Activated naive CD4-positive, alpha-beta T cell treated with anti-CD3 and anti-CD28 coated beads, Interleukin-2, amount 50 U/mL, for 72 hours (primary cell): ENCODE measurements around the gene SLCO3A1. TPM values are rescaled to one million over a fixed set of nuclear protein-coding genes. Genes with fewer than 3 reads are reported as not detected.

Experiments
- ATAC-seq, 2 donors: fragments of 150-1000 bp; cut with Tn5 transposase; 2 replicates each; pipeline ENCODE4 v1.10.0; 2021; ENCODE audit warnings: mild to moderate bottlenecking in 2 of 2, moderate library complexity in 2 of 2
- DNase-seq, 2 donors: peaks; one replicate each; pipeline ENCODE4 v3.0.0; 2021 to 2022; ENCODE audit warnings: low spot score in 2 of 2
- H3K27ac Mint-ChIP-seq, 2 donors: one replicate each; pipeline ENCODE4 v1.8.0; 2022; ENCODE audit warnings: mild to moderate bottlenecking in 2 of 2, mixed read lengths in 2 of 2
- H3K36me3 Mint-ChIP-seq, 2 donors: one replicate each; pipeline ENCODE4 v1.8.0; 2022; ENCODE audit warnings: mixed read lengths in 2 of 2
- H3K9me3 Mint-ChIP-seq, 2 donors: one replicate each; pipeline ENCODE4 v1.8.0; 2022; ENCODE audit warnings: mixed read lengths in 2 of 2
- total RNA-seq, 2 donors: library from RNA; stranded (reverse); gene quantifications; one replicate each; pipeline ENCODE4 v1.2.3, GENCODE V29; 2022

SLCO3A1 gene
- total RNA-seq, 2 donors from 2014 or later, result 3.2 to 3.9 TPM

DNA sequence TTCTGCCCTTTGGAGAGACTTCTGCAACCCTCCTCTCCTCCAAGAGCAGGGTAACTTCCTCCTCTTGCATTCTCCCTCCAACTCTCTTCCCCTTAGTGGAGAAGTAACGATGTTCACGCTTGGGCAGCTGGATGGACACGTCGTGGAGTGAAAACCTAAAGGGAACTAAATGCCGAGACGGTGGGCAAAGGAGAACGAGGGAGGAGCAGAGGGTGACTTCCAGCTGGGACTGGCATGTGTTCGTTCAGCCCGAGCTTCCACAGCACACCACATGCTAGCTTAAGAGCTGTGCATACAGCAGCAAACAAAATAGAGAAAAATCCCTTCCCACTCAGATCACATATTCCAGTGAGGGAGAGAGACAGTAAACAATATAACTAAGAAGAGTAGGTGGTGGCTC, 179.8 kb downstream of the SLCO3A1 start:
- no peak for DNase-seq
- Mint-ChIP-seq H3K36me3 (peaks cover 0 to 4% of the 10 kb centered on the region in 2 donors), H3K27ac (peak overlapping the region in 1 of 2 donors; percentile 34), H3K9me3 (peaks cover 0 to 1% of the 10 kb centered on the region in 2 donors)
- ATAC-seq, result no peak

DNA sequence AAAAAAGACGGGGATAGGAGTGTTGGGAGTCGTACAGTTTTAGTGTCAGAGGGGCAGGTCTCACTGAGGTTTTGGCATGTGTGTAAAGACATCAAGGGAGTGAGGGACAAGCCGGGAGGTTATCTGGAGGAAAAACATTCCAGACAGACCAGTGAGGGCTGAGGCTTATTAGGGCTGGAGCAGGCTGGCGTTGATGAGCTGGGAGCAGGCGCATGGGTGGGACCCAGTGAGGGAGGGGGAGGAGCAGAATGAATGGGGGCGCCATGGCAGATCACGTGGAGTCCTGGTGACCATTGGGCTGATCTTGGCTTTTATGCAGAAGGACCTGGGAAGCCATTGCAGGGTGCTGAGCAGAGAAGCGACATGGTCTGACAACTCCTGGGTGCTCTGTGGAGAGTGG, 180.2 kb downstream of the SLCO3A1 start:
- ATAC-seq (no peak), DNase-seq (no peak)
- Mint-ChIP-seq H3K27ac (peak overlapping the region in 1 of 2 donors; percentile 34), H3K9me3 (peaks cover 0 to 5% of the 10 kb centered on the region in 2 donors), H3K36me3 (peaks cover 0 to 4% of the 10 kb centered on the region in 2 donors)

DNA sequence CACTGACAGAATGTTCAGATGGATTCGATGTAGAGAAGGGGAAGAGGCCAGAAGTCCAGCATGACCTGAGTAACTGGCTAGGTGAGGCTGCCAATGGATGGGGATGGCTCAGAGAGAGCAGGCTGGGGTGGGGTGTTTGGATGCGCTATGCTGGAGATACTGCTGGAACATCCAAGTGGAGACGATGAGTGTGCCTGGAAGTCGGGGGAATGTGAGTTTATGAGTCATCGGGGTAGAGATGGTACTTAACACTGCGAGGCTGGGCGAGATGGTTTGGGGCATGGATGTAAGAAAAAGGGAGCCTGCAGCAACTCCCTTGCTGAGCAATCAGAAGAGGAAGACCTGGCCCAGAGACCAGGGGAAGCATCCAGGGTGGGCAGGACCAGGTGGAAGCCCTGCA, 180.7 kb downstream of the SLCO3A1 start:
- Mint-ChIP-seq H3K9me3 (peaks cover 3 to 10% of the 10 kb centered on the region in 2 donors), H3K36me3 (peaks cover 0 to 4% of the 10 kb centered on the region in 2 donors), H3K27ac (no peak overlapping the region)
- no peak for DNase-seq
- ATAC-seq, result no peak

GRCh38 chr15:92035551-92035950, 182.0 kb downstream of the SLCO3A1 start:
- DNase-seq, result no peak
- Mint-ChIP-seq H3K9me3 (peaks cover 3 to 14% of the 10 kb centered on the region in 2 donors), H3K36me3 (peaks cover 0 to 4% of the 10 kb centered on the region in 2 donors), H3K27ac (no peak overlapping the region)
- ATAC-seq, result no peak

- H3K9me3 Mint-ChIP-seq, result peaks cover 3 to 14% of the 10 kb centered on the region in 2 donors
- no peak for ATAC-seq
- H3K27ac Mint-ChIP-seq, result no peak overlapping the region
- H3K36me3 Mint-ChIP-seq, result peaks cover 0 to 4% of the 10 kb centered on the region in 2 donors
- no peak for DNase-seq
Observed at GRCh38 chr15:92035961-92036360, 182.5 kb downstream of the SLCO3A1 start.

GRCh38 chr15:92037491-92037890, 184.0 kb downstream of the SLCO3A1 start:
- peaks cover 3 to 14% of the 10 kb centered on the region in 2 donors for H3K9me3 Mint-ChIP-seq
- H3K36me3 Mint-ChIP-seq, result peaks cover 0 to 4% of the 10 kb centered on the region in 2 donors
- H3K27ac Mint-ChIP-seq, result no peak overlapping the region
- DNase-seq (no peak), ATAC-seq (no peak)

GRCh38 chr15:92040350-92040749, 186.8 kb downstream of the SLCO3A1 start:
- ATAC-seq, result no peak
- Mint-ChIP-seq H3K27ac (no peak overlapping the region), H3K36me3 (peaks cover 0 to 4% of the 10 kb centered on the region in 2 donors), H3K9me3 (peaks cover 3 to 19% of the 10 kb centered on the region in 2 donors)
- DNase-seq, result no peak

GRCh38 chr15:92041371-92041770, 187.9 kb downstream of the SLCO3A1 start:
- ATAC-seq (no peak), DNase-seq (no peak)
- Mint-ChIP-seq H3K27ac (no peak overlapping the region), H3K36me3 (peaks cover 0 to 4% of the 10 kb centered on the region in 2 donors), H3K9me3 (peaks cover 3 to 19% of the 10 kb centered on the region in 2 donors)

DNA sequence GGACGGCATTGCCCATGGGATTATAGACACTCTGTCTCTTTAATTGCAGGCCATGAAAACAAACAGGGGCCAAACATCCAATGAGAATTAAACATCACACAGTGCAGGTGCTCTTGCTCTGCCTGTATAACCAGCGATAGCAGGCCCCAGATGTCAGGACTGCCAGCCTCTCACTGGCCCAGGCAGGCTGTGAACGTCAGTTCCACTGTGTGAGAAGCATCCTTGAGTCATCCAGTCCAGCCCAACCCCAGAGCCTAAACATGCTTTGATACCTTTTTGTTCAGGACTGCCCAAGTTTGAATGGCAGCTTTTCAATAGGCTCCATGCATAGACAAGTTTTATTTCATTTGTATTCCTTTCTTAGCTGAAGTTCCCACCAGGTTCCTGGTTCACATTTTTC, 189.8 kb downstream of the SLCO3A1 start:
- ATAC-seq, result no peak
- H3K9me3 Mint-ChIP-seq, result peaks cover 3 to 18% of the 10 kb centered on the region in 2 donors
- H3K27ac Mint-ChIP-seq, result no peak overlapping the region

GRCh38 chr15:92044203-92044909, 190.8 kb downstream of the SLCO3A1 start:
- H3K36me3 Mint-ChIP-seq, result no peaks in the 10 kb centered on the region
- ATAC-seq (no peak), DNase-seq (no peak)
- peaks cover 0 to 9% of the 10 kb centered on the region in 2 donors for H3K9me3 Mint-ChIP-seq
- peak overlapping the region in 1 of 2 donors; percentile 26 for H3K27ac Mint-ChIP-seq

More for the DNA sequence above, 189.8 kb downstream of the SLCO3A1 start:
- DNase-seq, result no peak
- peaks cover 0 to under 1% of the 10 kb centered on the region in 2 donors for H3K36me3 Mint-ChIP-seq

DNA sequence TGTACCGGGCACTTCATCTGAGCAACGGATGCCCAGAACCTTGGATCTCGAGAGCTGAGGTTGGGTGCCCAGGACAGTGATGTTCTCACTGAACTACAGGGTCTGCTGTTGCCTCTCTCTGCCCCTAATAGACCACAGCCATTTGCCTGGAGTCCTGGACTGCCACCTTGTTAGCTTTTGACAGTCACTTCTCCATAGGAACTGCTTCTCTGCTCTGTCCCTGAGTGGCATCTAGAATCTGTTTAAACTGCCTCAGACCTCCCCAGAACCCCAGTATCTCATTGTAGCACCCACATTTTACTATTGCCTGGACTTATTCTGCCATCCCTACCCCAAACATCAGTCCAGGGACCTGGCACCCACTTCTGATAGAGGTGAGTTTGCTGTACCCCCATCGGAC, 194.4 kb downstream of the SLCO3A1 start:
- no peaks in the 10 kb centered on the region for H3K36me3 Mint-ChIP-seq
- H3K27ac Mint-ChIP-seq, result no peak overlapping the region
- ATAC-seq (peak; percentile 43 to 52), DNase-seq (no peak)
- H3K9me3 Mint-ChIP-seq, result peaks cover 0 to 4% of the 10 kb centered on the region in 2 donors

GRCh38 chr15:92048739-92049138, 195.2 kb downstream of the SLCO3A1 start:
- Mint-ChIP-seq H3K9me3 (peaks cover 0 to 4% of the 10 kb centered on the region in 2 donors), H3K36me3 (no peaks in the 10 kb centered on the region), H3K27ac (no peak overlapping the region)
- DNase-seq, result no peak
- ATAC-seq, result peak in 1 of 2 donors; percentile 21

DNA sequence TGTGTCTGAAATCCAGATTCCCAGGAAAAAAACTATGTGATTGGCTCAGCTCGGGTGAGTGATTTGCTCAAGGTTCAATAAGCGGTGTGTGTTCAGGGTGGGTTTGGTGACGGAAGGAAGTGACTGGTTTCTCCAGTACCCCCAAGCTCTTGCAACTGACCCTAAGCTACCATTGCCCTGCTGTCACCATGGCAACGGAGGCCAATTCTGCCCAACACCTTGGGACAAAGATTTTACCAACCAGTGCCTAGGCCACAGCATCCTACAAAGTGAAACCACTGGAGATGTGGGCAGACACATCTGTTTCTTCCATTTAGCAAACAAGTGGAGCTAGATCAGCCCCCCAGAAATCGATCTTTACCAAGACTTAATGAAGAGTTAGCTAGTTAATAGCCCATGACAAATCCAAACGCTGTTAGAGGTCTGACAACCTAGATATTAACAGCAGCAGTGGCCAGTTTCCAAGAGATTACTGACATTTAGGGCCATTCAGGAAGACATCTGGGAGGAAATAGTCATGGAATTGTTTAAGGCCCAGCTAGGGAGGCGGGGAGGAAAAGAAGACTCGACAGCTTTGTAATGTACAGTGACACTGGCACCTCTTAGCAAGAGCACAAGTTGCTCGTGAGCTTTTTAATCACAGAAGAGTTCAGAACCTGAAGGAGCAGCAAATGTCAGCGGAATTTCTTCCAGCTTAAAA, 195.9 kb downstream of the SLCO3A1 start:
- Mint-ChIP-seq H3K36me3 (no peaks in the 10 kb centered on the region), H3K27ac (no peak overlapping the region), H3K9me3 (no peaks in the 10 kb centered on the region)
- DNase-seq (no peak), ATAC-seq (no peak)

- ATAC-seq (no peak), DNase-seq (no peak)
- Mint-ChIP-seq H3K9me3 (no peaks in the 10 kb centered on the region), H3K36me3 (no peaks in the 10 kb centered on the region), H3K27ac (no peak overlapping the region)
Observed at GRCh38 chr15:92050220-92050898, 196.9 kb downstream of the SLCO3A1 start.

DNA sequence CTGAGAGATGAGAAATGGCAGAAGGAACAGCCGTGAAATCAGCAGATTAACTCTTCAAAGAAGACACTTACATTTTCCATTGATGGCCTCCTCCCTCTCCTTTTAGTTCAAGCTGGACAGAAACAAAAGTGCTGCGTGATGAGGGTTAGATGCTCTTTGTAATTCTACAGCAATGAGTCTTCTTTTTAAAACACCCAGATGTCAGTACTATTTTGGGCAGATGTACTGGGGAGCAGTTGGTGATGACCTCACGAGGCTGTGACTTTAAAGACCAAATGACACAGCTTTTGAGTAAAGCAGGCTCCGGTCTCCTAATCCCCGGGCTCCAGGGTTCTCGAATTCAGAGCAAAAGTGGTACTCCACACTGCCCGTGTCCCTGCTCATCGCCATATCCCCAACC, 198.2 kb downstream of the SLCO3A1 start:
- DNase-seq, result no peak
- ATAC-seq, result no peak
- H3K36me3 Mint-ChIP-seq, result no peaks in the 10 kb centered on the region
- H3K27ac Mint-ChIP-seq, result no peak overlapping the region
- H3K9me3 Mint-ChIP-seq, result no peaks in the 10 kb centered on the region

- DNase-seq (no peak), ATAC-seq (no peak)
- H3K36me3 Mint-ChIP-seq, result no peaks in the 10 kb centered on the region
- H3K27ac Mint-ChIP-seq, result no peak overlapping the region
- H3K9me3 Mint-ChIP-seq, result no peaks in the 10 kb centered on the region
Observed at GRCh38 chr15:92053753-92054316, 200.3 kb downstream of the SLCO3A1 start.

- ATAC-seq (no peak), DNase-seq (no peak)
- Mint-ChIP-seq H3K36me3 (no peaks in the 10 kb centered on the region), H3K27ac (no peak overlapping the region), H3K9me3 (no peaks in the 10 kb centered on the region)
Observed at GRCh38 chr15:92056875-92057274, 203.4 kb downstream of the SLCO3A1 start.
